Stimulated activated naive CD8-positive, alpha-beta T cell treated with anti-CD3 and anti-CD28 coated beads, Interleukin-15, amount 100 ng/mL, for 72 hours (primary cell): ENCODE measurements around the gene SOD3.

Experiments used
- ATAC-seq: fragments of 150-1000 bp; cut with Tn5 transposase; 2 replicates; pipeline ENCODE4 v1.10.0; 2021; ENCODE audit warnings: mild to moderate bottlenecking, moderate library complexity
- DNase-seq, 2 donors: peaks; one replicate each; pipeline ENCODE4 v3.0.0; 2021 to 2022
- H3K27ac Mint-ChIP-seq, 2 donors: one replicate each; pipeline ENCODE4 v1.8.0; 2022; ENCODE audit warnings: mild to moderate bottlenecking in 2 of 2, mixed read lengths in 2 of 2, moderate library complexity in 2 of 2
- H3K27me3 Mint-ChIP-seq: one replicate; pipeline ENCODE4 v1.8.0; 2022; ENCODE audit warnings: mixed read lengths
- H3K4me1 Mint-ChIP-seq: one replicate; pipeline ENCODE4 v1.8.0; 2022; ENCODE audit warnings: mild to moderate bottlenecking, mixed read lengths
- H3K4me3 Mint-ChIP-seq, 2 donors: one replicate each; pipeline ENCODE4 v1.8.0; 2022; ENCODE audit warnings: mild to moderate bottlenecking in 2 of 2, mixed read lengths in 2 of 2, moderate library complexity in 1 of 2
- H3K9me3 Mint-ChIP-seq, 2 donors: one replicate each; pipeline ENCODE4 v1.8.0; 2022; ENCODE audit warnings: mixed read lengths in 2 of 2

Gene SOD3

GRCh38 chr4:24770032-24770584 is 25.3 kb upstream of the SOD3 start:
- ATAC-seq (peak; percentile 61), DNase-seq (peak in 1 of 2 donors; percentile 14)
- peak overlapping the region; percentile 77 to 82 for H3K27ac Mint-ChIP-seq

GRCh38 chr4:24770667-24771066 is 24.7 kb upstream of the SOD3 start:
- Mint-ChIP-seq H3K27ac (no peak overlapping the region), H3K9me3 (peaks cover 9 to 10% of the 10 kb centered on the region in 2 donors)
- ATAC-seq, result no peak

More at GRCh38 chr4:24770032-24770584, 25.3 kb upstream of the SOD3 start:
- H3K9me3 Mint-ChIP-seq, result peaks cover 9 to 10% of the 10 kb centered on the region in 2 donors
- H3K4me1 Mint-ChIP-seq, result peaks cover 6% of the 10 kb centered on the region
- no peak overlapping the region for H3K4me3 Mint-ChIP-seq
- H3K27me3 Mint-ChIP-seq, result peaks cover 16% of the 10 kb centered on the region

GRCh38 chr4:24771241-24771640 is 24.1 kb upstream of the SOD3 start:
- Mint-ChIP-seq H3K4me1 (peaks cover 6% of the 10 kb centered on the region), H3K27ac (no peak overlapping the region), H3K27me3 (peaks cover 10% of the 10 kb centered on the region), H3K4me3 (no peak overlapping the region), H3K9me3 (peaks cover 8 to 9% of the 10 kb centered on the region in 2 donors)
- no peak for DNase-seq
- no peak for ATAC-seq

More at GRCh38 chr4:24770667-24771066, 24.7 kb upstream of the SOD3 start:
- Mint-ChIP-seq H3K27me3 (peaks cover 10% of the 10 kb centered on the region), H3K4me1 (peaks cover 6% of the 10 kb centered on the region), H3K4me3 (no peak overlapping the region)
- DNase-seq, result no peak

GRCh38 chr4:24772061-24772705 is 23.2 kb upstream of the SOD3 start:
- Mint-ChIP-seq H3K4me1 (peaks cover 6% of the 10 kb centered on the region), H3K9me3 (peaks cover 5 to 9% of the 10 kb centered on the region in 2 donors), H3K27me3 (peaks cover 10% of the 10 kb centered on the region), H3K4me3 (no peak overlapping the region), H3K27ac (no peak overlapping the region)
- DNase-seq, result no peak
- ATAC-seq, result no peak

GRCh38 chr4:24772952-24773351 is 22.4 kb upstream of the SOD3 start:
- no peak overlapping the region for H3K27ac Mint-ChIP-seq
- H3K27me3 Mint-ChIP-seq, result peaks cover 10% of the 10 kb centered on the region
- no peak for DNase-seq
- no peak for ATAC-seq
- H3K4me3 Mint-ChIP-seq, result no peak overlapping the region
- peaks cover 6% of the 10 kb centered on the region for H3K4me1 Mint-ChIP-seq
- peaks cover 5 to 9% of the 10 kb centered on the region in 2 donors for H3K9me3 Mint-ChIP-seq

- no peak overlapping the region for H3K4me3 Mint-ChIP-seq
- ATAC-seq, result no peak
- DNase-seq, result no peak
- peaks cover 6% of the 10 kb centered on the region for H3K4me1 Mint-ChIP-seq
- peaks cover 5 to 9% of the 10 kb centered on the region in 2 donors for H3K9me3 Mint-ChIP-seq
- H3K27me3 Mint-ChIP-seq, result peaks cover 10% of the 10 kb centered on the region
- no peak overlapping the region for H3K27ac Mint-ChIP-seq
These were observed 20.9 kb upstream of the SOD3 start for GRCh38 chr4:24774452-24774851.

GRCh38 chr4:24775032-24775605 is 20.3 kb upstream of the SOD3 start:
- no peak for DNase-seq
- H3K27ac Mint-ChIP-seq, result no peak overlapping the region

GRCh38 chr4:24775750-24776149 is 19.6 kb upstream of the SOD3 start:
- peaks cover 5 to 9% of the 10 kb centered on the region in 2 donors for H3K9me3 Mint-ChIP-seq
- DNase-seq, result no peak
- H3K27me3 Mint-ChIP-seq, result peaks cover 10% of the 10 kb centered on the region
- no peak overlapping the region for H3K4me3 Mint-ChIP-seq
- no peaks in the 10 kb centered on the region for H3K4me1 Mint-ChIP-seq
- H3K27ac Mint-ChIP-seq, result no peak overlapping the region
- no peak for ATAC-seq

More at GRCh38 chr4:24775032-24775605, 20.3 kb upstream of the SOD3 start:
- Mint-ChIP-seq H3K4me3 (no peak overlapping the region), H3K9me3 (peaks cover 5 to 9% of the 10 kb centered on the region in 2 donors), H3K27me3 (peaks cover 10% of the 10 kb centered on the region), H3K4me1 (peaks cover 3% of the 10 kb centered on the region)
- no peak for ATAC-seq

- H3K27me3 Mint-ChIP-seq, result no peaks in the 10 kb centered on the region
- DNase-seq (no peak), ATAC-seq (no peak)
- no peaks in the 10 kb centered on the region for H3K4me1 Mint-ChIP-seq
- no peak overlapping the region for H3K27ac Mint-ChIP-seq
- H3K4me3 Mint-ChIP-seq, result no peak overlapping the region
- H3K9me3 Mint-ChIP-seq, result no peaks in the 10 kb centered on the region
These were observed 17.6 kb upstream of the SOD3 start for GRCh38 chr4:24777536-24778463.

- H3K4me3 Mint-ChIP-seq, result no peak overlapping the region
- no peak for ATAC-seq
- no peaks in the 10 kb centered on the region for H3K27me3 Mint-ChIP-seq
- no peak for DNase-seq
- H3K4me1 Mint-ChIP-seq, result no peaks in the 10 kb centered on the region
- peaks cover 0 to 3% of the 10 kb centered on the region in 2 donors for H3K9me3 Mint-ChIP-seq
- no peak overlapping the region for H3K27ac Mint-ChIP-seq
These were observed 16.7 kb upstream of the SOD3 start for GRCh38 chr4:24778464-24779225.

GRCh38 chr4:24780936-24781495 is 14.4 kb upstream of the SOD3 start:
- peaks cover 0 to 4% of the 10 kb centered on the region in 2 donors for H3K9me3 Mint-ChIP-seq
- no peaks in the 10 kb centered on the region for H3K4me1 Mint-ChIP-seq
- DNase-seq (no peak), ATAC-seq (no peak)
- no peaks in the 10 kb centered on the region for H3K27me3 Mint-ChIP-seq
- H3K27ac Mint-ChIP-seq, result no peak overlapping the region
- no peak overlapping the region for H3K4me3 Mint-ChIP-seq

GRCh38 chr4:24781999-24782745 is 13.2 kb upstream of the SOD3 start:
- ATAC-seq (no peak), DNase-seq (no peak)
- H3K9me3 Mint-ChIP-seq, result peaks cover 0 to 4% of the 10 kb centered on the region in 2 donors
- H3K4me3 Mint-ChIP-seq, result no peak overlapping the region
- no peaks in the 10 kb centered on the region for H3K27me3 Mint-ChIP-seq
- H3K4me1 Mint-ChIP-seq, result no peaks in the 10 kb centered on the region
- H3K27ac Mint-ChIP-seq, result no peak overlapping the region

- H3K9me3 Mint-ChIP-seq, result peaks cover 0 to 4% of the 10 kb centered on the region in 2 donors
- ATAC-seq (no peak), DNase-seq (no peak)
- H3K4me3 Mint-ChIP-seq, result no peak overlapping the region
- no peaks in the 10 kb centered on the region for H3K4me1 Mint-ChIP-seq
- H3K27ac Mint-ChIP-seq, result no peak overlapping the region
- no peaks in the 10 kb centered on the region for H3K27me3 Mint-ChIP-seq
These were observed 11.9 kb upstream of the SOD3 start for GRCh38 chr4:24783506-24783905.

GRCh38 chr4:24791043-24791442 is 4.3 kb upstream of the SOD3 start:
- Mint-ChIP-seq H3K4me1 (no peaks in the 10 kb centered on the region), H3K4me3 (no peak overlapping the region), H3K9me3 (no peaks in the 10 kb centered on the region), H3K27ac (no peak overlapping the region), H3K27me3 (peaks cover 10% of the 10 kb centered on the region)
- no peak for ATAC-seq
- DNase-seq, result no peak
